Upper lobe of left lung (tissue), 6 donors: Measurements from ENCODE around the gene GRID2IP. TPM values are rescaled to one million over a fixed set of nuclear protein-coding genes. Genes with fewer than 3 reads are reported as not detected.
"Not testable (repeated sequence)": the region's sequence is repeated elsewhere in the genome, so short reads cannot be mapped to it uniquely, and the experiment has no call there.

Source experiments
- ATAC-seq, 2 donors: fragments of 200-7000 bp; cut with Tn5 transposase; one replicate each; pipeline ENCODE4 v1.9.1; 2022; ENCODE audit warnings: mild to moderate bottlenecking in 2 of 2, moderate library complexity in 2 of 2; ENCODE audit not compliant: low FRiP score in 2 of 2
- DNase-seq, 2 donors: peaks; one replicate each; pipeline ENCODE4 v3.0.0-alpha.2; 2019 to 2020
- H3K27ac ChIP-seq, 4 donors: fragments of 200-600 bp; sonication (generic); one replicate each; pipeline ENCODE4 v1.5.1; 2016 to 2019
- H3K27me3 ChIP-seq, 4 donors: fragments of 200-600 bp; sonication (generic); one replicate each; pipeline ENCODE4 v1.5.1; 2017 to 2019
- H3K36me3 ChIP-seq, 4 donors: fragments of 200-600 bp; sonication (generic); one replicate each; pipeline ENCODE4 v1.5.1; 2016 to 2019
- H3K4me1 ChIP-seq, 4 donors: fragments of 200-600 bp; sonication (generic); one replicate each; pipeline ENCODE4 v1.5.1; 2018 to 2019
- H3K4me3 ChIP-seq, 4 donors: fragments of 200-600 bp; sonication (generic); one replicate each; pipeline ENCODE4 v1.5.1; 2017 to 2019; ENCODE audit warnings: mild to moderate bottlenecking in 2 of 4, moderate library complexity in 1 of 4
- H3K9me3 ChIP-seq, 4 donors: fragments of 200-600 bp; sonication (generic); one replicate each; pipeline ENCODE4 v1.5.1; 2018 to 2019
- CTCF ChIP-seq, 6 experiments: fragments of 450-650 bp in 4 of 6; fragments of 200-600 bp in 2 of 6; sonication (generic) in 2 of 6; IDR thresholded peaks; one replicate each; pipeline ENCODE4 v1.5.1; 2016 to 2019; ENCODE audit warnings: antibody characterized with exemption in 6 of 6
- EP300 ChIP-seq, 4 donors: sonication (generic); formaldehyde crosslinking; IDR thresholded peaks; one replicate each; pipeline ENCODE4 v1.5.1; 2017; ENCODE audit warnings: antibody characterized with exemption in 4 of 4, control low read depth in 2 of 4
- POLR2A ChIP-seq, 4 donors: fragments of 450-650 bp; IDR thresholded peaks; one replicate each; pipeline ENCODE4 v1.5.1; 2016 to 2017; ENCODE audit warnings: antibody characterized with exemption in 4 of 4, mild to moderate bottlenecking in 2 of 4
- POLR2AphosphoS5 ChIP-seq, 2 donors: sonication (generic); formaldehyde crosslinking; IDR thresholded peaks; one replicate each; pipeline ENCODE4 v1.5.1; 2017; ENCODE audit warnings: antibody characterized with exemption in 2 of 2
- WGBS, 2 donors: methylation state at CpG; one replicate each; pipeline ENCODE4 v1.1.5; 2017 to 2018; 5-methylcytosine and 5-hydroxymethylcytosine counted together
- total RNA-seq, 6 donors: library from RNA; depleted of rRNA in 4 of 6; stranded (reverse); fragments of >200 nt in 4 of 6; gene quantifications; one replicate each; pipeline versions ENCODE4 v1.1.0 to v1.2.1, GENCODE V29; 2016 to 2021
- donor health status: DM: no; HTN: no; CAD: no; lungs with moderate emphysema.
- donor health status: DM: no; HTN: yes; CAD: no; lungs with severe emphysema.

The GRID2IP gene
- total RNA-seq, 6 donors from 2014 or later, result 0.30 to 1.3 (median 0.63) TPM; not detected in 1

DNA sequence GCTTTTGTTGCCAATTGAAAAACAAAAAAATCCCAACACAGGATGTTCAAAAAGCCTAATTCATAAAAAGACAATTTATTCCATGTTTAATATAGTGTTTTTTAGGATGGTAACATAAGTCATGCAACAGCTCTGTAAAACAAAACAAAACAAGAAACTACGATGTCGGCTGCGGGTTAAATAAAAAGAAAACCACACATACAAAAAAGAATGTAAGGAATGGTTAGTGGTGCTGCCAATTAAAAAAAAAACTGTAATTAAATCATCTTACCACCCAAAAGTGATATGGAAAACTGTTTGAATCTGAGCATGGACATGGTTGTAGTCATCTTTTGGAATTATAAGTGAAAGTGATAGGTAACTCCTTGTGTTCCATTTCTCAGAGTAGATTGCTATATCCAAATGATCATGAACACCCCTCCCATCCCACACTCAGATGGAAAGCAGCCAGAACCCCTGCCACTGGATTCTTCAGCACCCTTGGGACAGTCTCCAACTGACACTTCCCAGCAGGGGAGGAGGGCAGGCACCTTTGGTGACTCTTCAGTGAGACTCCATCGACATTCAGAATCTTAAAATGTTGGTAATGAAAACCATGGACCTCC lies 89.2 kb downstream of the GRID2IP start:
- no peak overlapping the region for H3K4me3 ChIP-seq
- WGBS, 2 donors, result 82 to 97% methylated on average over 4 of the region's 4 CpGs
- H3K36me3 ChIP-seq, result peaks cover 14 to 64% (median 46%) of the 10 kb centered on the region in 4 donors
- no peaks in the 10 kb centered on the region for H3K9me3 ChIP-seq
- no peaks in the 10 kb centered on the region for H3K27me3 ChIP-seq
- TF ChIP-seq EP300 (IDR thresholded peaks at IDR 0.05), result no peak
- no peak for TF ChIP-seq CTCF (IDR thresholded peaks at IDR 0.05)
- no peak for TF ChIP-seq POLR2AphosphoS5 (IDR thresholded peaks at IDR 0.05)
- TF ChIP-seq POLR2A (IDR thresholded peaks at IDR 0.05), result no peak
- H3K4me1 ChIP-seq, result no peaks in the 10 kb centered on the region
- no peak for ATAC-seq
- DNase-seq, result no peak
- H3K27ac ChIP-seq, result no peak overlapping the region

GRCh38 chr7:6460990-6461584 lies 90.2 kb downstream of the GRID2IP start:
- Histone ChIP-seq H3K27me3 (no peaks in the 10 kb centered on the region), H3K27ac (no peak overlapping the region), H3K4me3 (no peak overlapping the region), H3K36me3 (peaks cover 14 to 54% (median 37%) of the 10 kb centered on the region in 4 donors), H3K9me3 (no peaks in the 10 kb centered on the region), H3K4me1 (no peaks in the 10 kb centered on the region)
- DNase-seq (no peak), ATAC-seq (no peak)
- WGBS, 2 donors, result 89 to 95% methylated on average over 10 to 11 of the region's 11 CpGs
- TF ChIP-seq POLR2A (IDR thresholded peaks at IDR 0.05), result no peak
- TF ChIP-seq EP300 (IDR thresholded peaks at IDR 0.05), result no peak
- no peak for TF ChIP-seq CTCF (IDR thresholded peaks at IDR 0.05)
- no peak for TF ChIP-seq POLR2AphosphoS5 (IDR thresholded peaks at IDR 0.05)

- no peak for TF ChIP-seq POLR2AphosphoS5 (IDR thresholded peaks at IDR 0.05)
- TF ChIP-seq EP300 (IDR thresholded peaks at IDR 0.05), result no peak
- no peak for TF ChIP-seq POLR2A (IDR thresholded peaks at IDR 0.05)
- no peak for TF ChIP-seq CTCF (IDR thresholded peaks at IDR 0.05)
- no peak for ATAC-seq
- DNase-seq, result no peak
- H3K27me3 ChIP-seq, result no peaks in the 10 kb centered on the region
- no peak overlapping the region for H3K4me3 ChIP-seq
- H3K4me1 ChIP-seq, result no peaks in the 10 kb centered on the region
- no peaks in the 10 kb centered on the region for H3K9me3 ChIP-seq
- 74 to 86% methylated on average over 6 of the region's 6 CpGs for WGBS, 2 donors
- H3K27ac ChIP-seq, result no peak overlapping the region
- peaks cover 7 to 46% (median 29%) of the 10 kb centered on the region in 4 donors for H3K36me3 ChIP-seq
Measured at GRCh38 chr7:6460303-6460702, 91.0 kb downstream of the GRID2IP start.

DNA sequence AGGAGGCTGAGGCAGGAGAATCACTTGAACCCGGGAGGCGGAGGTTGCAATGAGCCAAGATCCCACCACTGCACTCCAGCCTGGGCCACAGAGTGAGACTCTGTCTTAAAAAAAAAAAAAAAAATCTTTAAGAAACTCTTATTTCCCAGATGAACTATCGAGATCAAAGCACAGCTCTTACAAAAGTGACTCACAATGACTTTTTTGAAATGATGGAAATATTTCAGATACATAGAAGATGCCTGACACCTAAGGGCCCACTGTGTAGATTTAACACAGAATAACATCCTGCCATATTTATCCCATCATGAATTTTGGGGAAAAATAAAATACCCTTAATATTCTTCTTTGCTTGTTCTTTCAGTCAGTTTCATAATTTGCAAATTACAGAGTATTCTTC lies 92.6 kb downstream of the GRID2IP start:
- H3K27me3 ChIP-seq, H3K4me3 ChIP-seq, H3K9me3 ChIP-seq, H3K4me1 ChIP-seq, DNase-seq, H3K27ac ChIP-seq, ATAC-seq: not testable (repeated sequence)
- peaks cover 7 to 32% (median 23%) of the 10 kb centered on the region in 4 donors for H3K36me3 ChIP-seq
- 90 to 96% methylated on average over 3 of the region's 3 CpGs for whole genome bisulfite sequencing, 2 donors

DNA sequence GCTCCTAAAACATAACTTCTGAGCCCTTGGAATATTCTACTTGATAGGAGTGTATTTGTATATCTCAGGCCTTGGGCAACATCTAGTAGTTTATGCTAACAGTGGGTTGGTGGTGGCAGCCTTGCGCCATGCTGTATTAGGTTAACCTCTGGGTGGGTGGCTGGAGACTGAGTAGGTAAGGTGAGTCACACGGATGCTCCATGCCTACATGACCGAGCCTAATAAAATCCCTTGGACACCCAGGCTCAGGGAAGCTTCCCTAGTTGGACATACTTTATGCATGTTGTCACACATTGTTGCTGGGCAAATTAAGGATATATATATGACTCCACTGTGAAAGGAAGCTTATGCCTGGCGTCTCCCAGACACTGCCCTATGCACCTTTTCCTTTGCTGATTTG lies 97.5 kb downstream of the GRID2IP start:
- Histone ChIP-seq H3K27me3 (no peaks in the 10 kb centered on the region), H3K9me3 (no peaks in the 10 kb centered on the region), H3K36me3 (no peaks in the 10 kb centered on the region), H3K4me3 (no peak overlapping the region), H3K27ac (no peak overlapping the region), H3K4me1 (peaks cover 0 to 2% (median under 1%) of the 10 kb centered on the region in 4 donors)
- no peak for DNase-seq
- ATAC-seq, result no peak
- TF ChIP-seq POLR2A (IDR thresholded peaks at IDR 0.05) (no peak), EP300 (IDR thresholded peaks at IDR 0.05) (no peak), POLR2AphosphoS5 (IDR thresholded peaks at IDR 0.05) (no peak), CTCF (IDR thresholded peaks at IDR 0.05) (no peak)
- 58 to 93% methylated on average over 2 to 4 of the region's 4 CpGs for WGBS, 2 donors
